HPDE6-E6E7 (cell line): ENCODE data around the gene PSMD4.
A peak's percentile ranks its signal among the peaks of the same experiment; 100 is the strongest.

ENCODE experiments used
- DNase-seq: peaks from one replicate; pipeline ENCODE4 v3.0.0; 2011; ENCODE audit warnings: missing footprints; ENCODE audit errors: extremely low spot score

Gene PSMD4

GRCh38 chr1:151294742-151295462, 40.4 kb downstream of the PSMD4 start:
- DNase-seq, result no peak

GRCh38 chr1:151309811-151310323, 55.3 kb downstream of the PSMD4 start:
- DNase-seq, result no peak

- no peak for DNase-seq
Observed at GRCh38 chr1:151311011-151311410, 56.5 kb downstream of the PSMD4 start.

- peak; percentile 100 for DNase-seq
Observed at GRCh38 chr1:151311589-151312331, 57.2 kb downstream of the PSMD4 start.

- no peak for DNase-seq
Observed at GRCh38 chr1:151312411-151312810, 57.9 kb downstream of the PSMD4 start.

GRCh38 chr1:151312826-151313225, 58.3 kb downstream of the PSMD4 start:
- no peak for DNase-seq

- no peak for DNase-seq
Observed at GRCh38 chr1:151313501-151313900, 59.0 kb downstream of the PSMD4 start.

- no peak for DNase-seq
Observed at GRCh38 chr1:151314137-151314875, 59.8 kb downstream of the PSMD4 start.

- DNase-seq, result no peak
Observed at GRCh38 chr1:151315565-151316235, 61.2 kb downstream of the PSMD4 start.
